HepG2 (cell line): Measurements from ENCODE around the gene CDR2L. TPM values are rescaled to one million over a fixed set of nuclear protein-coding genes. Genes with fewer than 3 reads are reported as not detected.

Source experiments
- ATAC-seq: fragments of 200-7000 bp; cut with Tn5 transposase; 3 replicates; pipeline ENCODE4 v1.9.1; 2020; ENCODE audit warnings: mild to moderate bottlenecking, moderate library complexity
- BruUV-seq: library from RNA; stranded (reverse); fragments of 400-500 nt; replicated peaks from 2 replicates; lab custom pipeline; 2021; lab: Mats Ljungman, UMichigan
- CTCF ChIA-PET: fragments of 300-600 bp; formaldehyde crosslinking; extraction: SDS; loops from one replicate; lab custom pipeline; 2021; ENCODE audit warnings: low total read pairs, inconsistent platforms, low intra/inter-chr PET ratio; lab: Yijun Ruan, JAX
- POLR2A ChIA-PET: fragments of 350-600 bp; sonication (Branson Sonifier 250); formaldehyde crosslinking; loops from one replicate; lab custom pipeline; 2020; ENCODE audit warnings: antibody characterized with exemption, inconsistent platforms; lab: Yijun Ruan, JAX
- DNase-seq: peaks from one replicate; pipeline ENCODE4 v3.0.0-alpha.2; 2015; ENCODE audit warnings: low spot score
- FAIRE-seq: peaks from 3 replicates; lab custom pipeline; 2011; peaks lifted over from hg19 to GRCh38; lab: Jason Lieb, UNC
- H2AFZ ChIP-seq: one replicate; pipeline ENCODE4 v1.6.1; 2011; ENCODE audit warnings: low read length, inconsistent platforms
- H3K27ac ChIP-seq: fragments of 300-600 bp; 3 replicates; pipeline ENCODE4 v1.8.0; 2011; ENCODE audit warnings: mixed run types, mild to moderate bottlenecking, mixed read lengths, low read length, inconsistent platforms; ENCODE audit not compliant: insufficient read depth; ENCODE audit errors: extremely low read length
- H3K27me3 ChIP-seq, 2 experiments: fragments of 200-600 bp in 1 of 2; 2 replicates in 1 of 2; 3 replicates in 1 of 2; pipeline versions ENCODE4 v1.6.0 to v1.8.0; 2011; ENCODE audit warnings: low read length in 2 of 2, mild to moderate bottlenecking in 2 of 2, moderate library complexity in 2 of 2, inconsistent platforms in 1 of 2; ENCODE audit not compliant: insufficient read depth in 2 of 2, control insufficient read depth in 1 of 2
- H3K36me3 ChIP-seq, 2 experiments: fragments of 200-600 bp in 1 of 2; replicated peaks in 1 of 2; 2 replicates in 1 of 2; 3 replicates in 1 of 2; pipeline versions ENCODE4 v1.5.1 to v1.8.0; 2011; ENCODE audit warnings: low read length in 2 of 2, inconsistent platforms in 1 of 2; ENCODE audit not compliant: insufficient read depth in 2 of 2, control insufficient read depth in 1 of 2
- H3K4me1 ChIP-seq: 2 replicates; pipeline ENCODE4 v1.5.1; 2012; ENCODE audit warnings: low read length, inconsistent platforms; ENCODE audit not compliant: insufficient read depth
- H3K4me2 ChIP-seq: 2 replicates; pipeline ENCODE4 v1.6.0; 2011; ENCODE audit warnings: low read depth, low read length, inconsistent platforms
- H3K4me3 ChIP-seq, 3 experiments: fragments of 200-600 bp in 1 of 3; sonication (generic), shearing (Covaris generic) in 1 of 3; replicated peaks in 1 of 3; 2 replicates each; pipeline ENCODE4 v1.5.1; 2011 to 2016; ENCODE audit warnings: low read length in 3 of 3, inconsistent platforms in 2 of 3, low read depth in 2 of 3, mild to moderate bottlenecking in 2 of 3, control low read depth in 1 of 3, mixed read lengths in 1 of 3; ENCODE audit not compliant: insufficient read depth in 1 of 3
- H3K79me2 ChIP-seq: one replicate; pipeline ENCODE4 v1.6.1; 2011; ENCODE audit warnings: low read length, inconsistent platforms; ENCODE audit not compliant: insufficient read depth
- H3K9ac ChIP-seq: 2 replicates; pipeline ENCODE4 v1.6.0; 2011; ENCODE audit warnings: mild to moderate bottlenecking, low read depth, low read length, inconsistent platforms; ENCODE audit not compliant: insufficient read depth
- H3K9me3 ChIP-seq: 2 replicates; pipeline ENCODE4 v1.5.1; 2012; ENCODE audit warnings: mild to moderate bottlenecking, low read length
- H4K20me1 ChIP-seq: 2 replicates; pipeline ENCODE4 v1.6.0; 2011; ENCODE audit warnings: inconsistent platforms, mild to moderate bottlenecking, low read length, moderate library complexity; ENCODE audit not compliant: insufficient read depth
- BHLHE40 ChIP-seq: IDR thresholded peaks from 2 replicates; pipeline ENCODE4 v1.6.1; 2011; ENCODE audit warnings: low read length, improper control_type of control experiment
- ELF1 ChIP-seq: sonication (generic); formaldehyde crosslinking; IDR thresholded peaks from 2 replicates; pipeline ENCODE4 v1.4.0; 2020; ENCODE audit warnings: missing genetic modification reagents
- GTF3A ChIP-seq: sonication (generic); formaldehyde crosslinking; conservative IDR thresholded peaks from 2 replicates; pipeline ENCODE4 v1.4.0; 2020; ENCODE audit warnings: mild to moderate bottlenecking, missing genetic modification reagents
- HNRNPUL1 ChIP-seq: fragments of 200-400 bp; formaldehyde crosslinking; IDR thresholded peaks from 2 replicates; pipeline ENCODE4 v1.6.1; 2017; ENCODE audit warnings: low read depth, mild to moderate bottlenecking, low read length, moderate library complexity
- ISL2 ChIP-seq: sonication (generic); formaldehyde crosslinking; IDR thresholded peaks from 2 replicates; pipeline ENCODE4 v1.5.0; 2020; ENCODE audit warnings: missing genetic modification reagents
- KAT7 ChIP-seq: IDR thresholded peaks from 2 replicates; pipeline ENCODE4 v1.6.1; 2018; ENCODE audit warnings: borderline replicate concordance, missing compliant biosample characterization
- MBNL3 ChIP-seq: fragments of 250-450 bp; sonication (Bioruptor Pico); conservative IDR thresholded peaks from 2 replicates; pipeline ENCODE4 v1.8.0; 2022; ENCODE audit warnings: mild to moderate bottlenecking, inconsistent platforms
- MEF2D ChIP-seq: sonication (generic); formaldehyde crosslinking; IDR thresholded peaks from 2 replicates; pipeline ENCODE4 v1.5.1; 2020; ENCODE audit warnings: mild to moderate bottlenecking, missing genetic modification reagents
- PCBP2 ChIP-seq: fragments of 200-400 bp; formaldehyde crosslinking; optimal IDR thresholded peaks from 2 replicates; pipeline ENCODE3; 2018; ENCODE audit warnings: low read length, low read depth; ENCODE audit not compliant: poor library complexity, severe bottlenecking
- RAD21 ChIP-seq: fragments of 450-650 bp; formaldehyde crosslinking; IDR thresholded peaks from 2 replicates; pipeline ENCODE4 v1.5.0; 2020; ENCODE audit warnings: mild to moderate bottlenecking
- SAFB2 ChIP-seq: sonication (generic); formaldehyde crosslinking; IDR thresholded peaks from 2 replicates; pipeline ENCODE4 v1.5.1; 2020; ENCODE audit warnings: missing genetic modification reagents, low read depth, mild to moderate bottlenecking, borderline replicate concordance
- SIX1 ChIP-seq: sonication (generic); formaldehyde crosslinking; IDR thresholded peaks from 2 replicates; pipeline ENCODE4 v1.4.0; 2020; ENCODE audit warnings: missing genetic modification reagents, borderline replicate concordance
- ZFP62 ChIP-seq: sonication (generic); formaldehyde crosslinking; IDR thresholded peaks from 2 replicates; pipeline ENCODE4 v1.4.0; 2020; ENCODE audit warnings: missing genetic modification reagents
- ZNF121 ChIP-seq: sonication (generic); formaldehyde crosslinking; IDR thresholded peaks from 2 replicates; pipeline ENCODE4 v1.5.0; 2020; ENCODE audit warnings: mild to moderate bottlenecking, missing genetic modification reagents
- ZNF496 ChIP-seq: sonication (generic); formaldehyde crosslinking; IDR thresholded peaks from 2 replicates; pipeline ENCODE4 v1.8.1; 2023; ENCODE audit warnings: mild to moderate bottlenecking, moderate library complexity, missing genetic modification reagents; ENCODE audit not compliant: insufficient replicate concordance
- ZNF768 ChIP-seq: sonication (generic); formaldehyde crosslinking; IDR thresholded peaks from 2 replicates; pipeline ENCODE4 v1.4.0; 2020; ENCODE audit warnings: missing genetic modification reagents
- WGBS: methylation state at CpG from one replicate; pipeline ENCODE4 v1.1.6; 2017; ENCODE audit warnings: low lambda C conversion rate; 5-methylcytosine and 5-hydroxymethylcytosine counted together
- in situ Hi-C: cut with HindIII; loops from 2 replicates; pipeline ENCODE4 v1.10.0; 2017; ENCODE audit warnings: low pct_unique_long_range_greater_than_20kb; ENCODE audit not compliant: extremely low pct_ligation_motif_present
- intact Hi-C: fragments of 100-400 bp; cut with micrococcal nuclease; formaldehyde crosslinking; loops from one replicate; pipeline ENCODE4 v1.10.0; 2022; ENCODE audit not compliant: unreplicated experiment
- polyA plus RNA-seq, 8 experiments: library from polyadenylated mRNA; depleted of rRNA in 3 of 8; stranded (reverse) in 7 of 8; unstranded in 1 of 8; fragments of >200 nt; fragmentation: Illumina TruSeq in 4 of 8; extraction: Trizol in 4 of 8; gene quantifications; 2 replicates each; pipeline versions ENCODE4 v1.2.1 to v1.2.3, GENCODE V29; 2011 to 2016; ENCODE audit warnings: low read depth in 4 of 8, missing spikeins in 1 of 8, mixed read lengths in 1 of 8; ENCODE audit not compliant: insufficient read depth in 1 of 8
- total RNA-seq, 5 experiments: library from RNA; depleted of rRNA; stranded (reverse); fragments of >200 nt; fragmentation: Illumina TruSeq; extraction: Trizol; gene quantifications; 2 replicates each; pipeline ENCODE4 v1.2.3, GENCODE V29; 2016; ENCODE audit warnings: low read depth in 1 of 5
- TF ChIP-seq, protein P1 (sequence below), 2 experiments: fragments of 450-650 bp in 1 of 2; sonication (generic) in 1 of 2; formaldehyde crosslinking; IDR thresholded peaks; 2 replicates each; pipeline versions ENCODE4 v1.5.0 to v1.8.0; 2020 to 2022; ENCODE audit warnings: mild to moderate bottlenecking in 1 of 2, missing genetic modification reagents in 1 of 2

The CDR2L gene
- total and polyA plus RNA-seq, 2 of the 13 experiments (the other 11 are each of a cell fraction or from before 2014, with no cell fraction given) = 1.9 to 2.1 TPM

DNA sequence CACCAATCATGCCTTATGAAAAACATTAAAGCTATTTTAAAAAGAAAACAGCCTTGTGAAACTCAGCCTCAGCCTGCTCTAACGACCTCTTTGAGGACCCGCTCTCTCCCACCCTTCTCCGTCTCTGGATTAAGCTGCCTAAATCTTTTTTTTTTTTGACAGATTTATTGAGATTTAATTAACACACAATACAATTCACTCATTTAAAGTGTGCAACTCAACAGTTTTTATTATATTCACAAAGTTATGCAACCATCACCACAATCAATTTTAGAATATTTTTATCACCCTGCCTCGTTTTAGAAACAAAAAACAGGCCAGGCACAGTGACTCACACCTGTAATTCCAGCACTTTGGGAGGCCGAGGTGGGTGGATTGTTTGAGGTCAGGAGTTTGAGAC lies 8.4 kb downstream of the CDR2L start:
- no peak overlapping the region for H2AFZ ChIP-seq
- no TSS peak for BruUV-seq
- no peak overlapping the region for H3K27ac ChIP-seq
- intact Hi-C loops (no loop called here), in situ Hi-C loops (no loop called here)
- no peaks in the 10 kb centered on the region for H3K9me3 ChIP-seq
- ChIA-PET CTCF (no interaction called here), POLR2A (interaction anchor here (2.2 kb wide), 1 partner anchor 16 kb away, joined by 8 read pairs; the partner anchor contains the start of gene MRPL58)
- no peak for FAIRE-seq
- WGBS = 72% methylated on average over 5 of the region's 5 CpGs
- H3K4me3 ChIP-seq = no peak overlapping the region
- H3K9ac ChIP-seq = no peak overlapping the region
- no peaks in the 10 kb centered on the region for H4K20me1 ChIP-seq
- no peak for ATAC-seq
- H3K79me2 ChIP-seq = no peaks in the 10 kb centered on the region
- peaks cover 34% of the 10 kb centered on the region for H3K4me1 ChIP-seq
- DNase-seq = no peak
- H3K4me2 ChIP-seq = no peak overlapping the region
- no peaks in the 10 kb centered on the region for H3K27me3 ChIP-seq
- H3K36me3 ChIP-seq = no peaks in the 10 kb centered on the region
- TF ChIP-seq BHLHE40 (no peak), ISL2 (CRISPR knock-in tag) (no peak), MBNL3 (CRISPR knock-in tag) (no peak), GTF3A (no peak), PCBP2 (no peak), MEF2D (CRISPR knock-in tag) (no peak), ELF1 (CRISPR knock-in tag) (no peak), ZFP62 (CRISPR knock-in tag) (no peak), RAD21 (CRISPR knock-in tag) (no peak), ZNF496 (CRISPR knock-in tag) (no peak), ZNF768 (CRISPR knock-in tag) (no peak), HNRNPUL1 (no peak), ZNF121 (CRISPR knock-in tag) (no peak), SIX1 (CRISPR knock-in tag) (no peak), SAFB2 (no peak), KAT7 (no peak)
- TF ChIP-seq, protein P1, sequence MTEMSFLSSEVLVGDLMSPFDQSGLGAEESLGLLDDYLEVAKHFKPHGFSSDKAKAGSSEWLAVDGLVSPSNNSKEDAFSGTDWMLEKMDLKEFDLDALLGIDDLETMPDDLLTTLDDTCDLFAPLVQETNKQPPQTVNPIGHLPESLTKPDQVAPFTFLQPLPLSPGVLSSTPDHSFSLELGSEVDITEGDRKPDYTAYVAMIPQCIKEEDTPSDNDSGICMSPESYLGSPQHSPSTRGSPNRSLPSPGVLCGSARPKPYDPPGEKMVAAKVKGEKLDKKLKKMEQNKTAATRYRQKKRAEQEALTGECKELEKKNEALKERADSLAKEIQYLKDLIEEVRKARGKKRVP (CRISPR knock-in tag; IDR thresholded peaks at IDR 0.05) = no peak
